ENCODE results near the gene CTRB1. TPM values are rescaled to one million over a fixed set of nuclear protein-coding genes. Genes with fewer than 3 reads are reported as not detected.

Gene CTRB1
- total RNA-seq, 1 experiment from 2014 or later, result not detected

GRCh38 chr16:75248536-75249380, 30.0 kb downstream of the CTRB1 start:
- POLR2A ChIA-PET (ENCODE audit: low non-redundant PET), result no interaction called here

GRCh38 chr16:75249441-75249840, 30.7 kb downstream of the CTRB1 start:
- H3K27me3 ChIP-seq (replicated peaks; ENCODE audit: insufficient read depth, low read depth, low read length, poor library complexity), result no peaks in the 10 kb centered on the region
- H3K4me1 ChIP-seq (ENCODE audit: insufficient read depth, low read length, poor library complexity, severe bottlenecking), result peaks cover 47% of the 10 kb centered on the region
- peak overlapping the region; percentile 93 for H3K4me3 ChIP-seq (ENCODE audit: low read depth, low read length, poor library complexity, severe bottlenecking)
- no peak for TF ChIP-seq CTCF (conservative IDR thresholded peaks at IDR 0.05; ENCODE audit: low read depth, low read length)
- no peak for TF ChIP-seq EZH2 (IDR thresholded peaks at IDR 0.05; ENCODE audit: borderline replicate concordance, low read depth, low read length, poor library complexity, severe bottlenecking)
- no peak for DNase-seq (ENCODE audit: low spot score)
- H3K9me3 ChIP-seq (ENCODE audit: low read depth, low read length, poor library complexity, severe bottlenecking), result no peaks in the 10 kb centered on the region
- no peaks in the 10 kb centered on the region for H3K36me3 ChIP-seq (ENCODE audit: insufficient read depth, low read length, poor library complexity, severe bottlenecking)
- no TSS peak for BruUV-seq (replicated peaks)
- ChIA-PET CTCF (interaction anchor here (1.9 kb wide), 1 partner anchor 136 kb away, joined by 5 read pairs; no protein-coding TSS in a partner anchor), POLR2A (ENCODE audit: low non-redundant PET) (no interaction called here)
- intact Hi-C loops (cut with micrococcal nuclease; ENCODE audit: unreplicated experiment), result no loop called here
- no peak overlapping the region for H3K27ac ChIP-seq (ENCODE audit: low read depth, low read length, poor library complexity, severe bottlenecking)

More at GRCh38 chr16:75248536-75249380, 30.0 kb downstream of the CTRB1 start:
- Histone ChIP-seq H3K4me3 (ENCODE audit: low read depth, low read length, poor library complexity, severe bottlenecking) (no peak overlapping the region), H3K4me1 (ENCODE audit: insufficient read depth, low read length, poor library complexity, severe bottlenecking) (peaks cover 43% of the 10 kb centered on the region), H3K36me3 (ENCODE audit: insufficient read depth, low read length, poor library complexity, severe bottlenecking) (no peaks in the 10 kb centered on the region), H3K27ac (ENCODE audit: low read depth, low read length, poor library complexity, severe bottlenecking) (peak overlapping the region; percentile 37), H3K27me3 (replicated peaks; ENCODE audit: insufficient read depth, low read depth, low read length, poor library complexity) (no peaks in the 10 kb centered on the region), H3K9me3 (ENCODE audit: low read depth, low read length, poor library complexity, severe bottlenecking) (no peaks in the 10 kb centered on the region)
- DNase-seq (ENCODE audit: low spot score), result no peak
- intact Hi-C loops (cut with micrococcal nuclease; ENCODE audit: unreplicated experiment), result no loop called here
- CTCF ChIA-PET, result interaction anchor here (1.9 kb wide), 1 partner anchor 137 kb away, joined by 5 read pairs; no protein-coding TSS in a partner anchor
- BruUV-seq (replicated peaks), result no TSS peak
- no peak for TF ChIP-seq EZH2 (IDR thresholded peaks at IDR 0.05; ENCODE audit: borderline replicate concordance, low read depth, low read length, poor library complexity, severe bottlenecking)
- TF ChIP-seq CTCF (conservative IDR thresholded peaks at IDR 0.05; ENCODE audit: low read depth, low read length), result no peak

- Histone ChIP-seq H3K4me3 (ENCODE audit: low read depth, low read length, poor library complexity, severe bottlenecking) (peak overlapping the region; percentile 93), H3K27me3 (replicated peaks; ENCODE audit: insufficient read depth, low read depth, low read length, poor library complexity) (no peaks in the 10 kb centered on the region), H3K27ac (ENCODE audit: low read depth, low read length, poor library complexity, severe bottlenecking) (peak overlapping the region; percentile 84), H3K36me3 (ENCODE audit: insufficient read depth, low read length, poor library complexity, severe bottlenecking) (no peaks in the 10 kb centered on the region), H3K4me1 (ENCODE audit: insufficient read depth, low read length, poor library complexity, severe bottlenecking) (peaks cover 44% of the 10 kb centered on the region), H3K9me3 (ENCODE audit: low read depth, low read length, poor library complexity, severe bottlenecking) (no peaks in the 10 kb centered on the region)
- no TSS peak for BruUV-seq (replicated peaks)
- POLR2A ChIA-PET (ENCODE audit: low non-redundant PET), result no interaction called here
- DNase-seq (ENCODE audit: low spot score), result no peak
- CTCF ChIA-PET, result interaction anchor here (0.5 to 1.9 kb wide), 3 partner anchors 16 to 135 kb away, joined by 4 to 5 read pairs (median 4); no protein-coding TSS in a partner anchor
- intact Hi-C loops (cut with micrococcal nuclease; ENCODE audit: unreplicated experiment), result no loop called here
- TF ChIP-seq EZH2 (IDR thresholded peaks at IDR 0.05; ENCODE audit: borderline replicate concordance, low read depth, low read length, poor library complexity, severe bottlenecking) (no peak), CTCF (conservative IDR thresholded peaks at IDR 0.05; ENCODE audit: low read depth, low read length) (no peak)
These were observed 31.5 kb downstream of the CTRB1 start for GRCh38 chr16:75250089-75250808.
